Measurements from ENCODE around the gene DDX51.

- TF ChIP-seq CTCF (IDR thresholded peaks at IDR 0.05) (no peak), POLR2A (IDR thresholded peaks at IDR 0.05) (no peak)
These were observed 2.9 kb downstream of the DDX51 start for GRCh38 chr12:132140918-132141841.
